HCT116 (cell line): Measurements from ENCODE around the gene ATP10B. TPM values are rescaled to one million over a fixed set of nuclear protein-coding genes. Genes with fewer than 3 reads are reported as not detected.

ENCODE experiments used
- ATAC-seq: fragments of 200-7000 bp; cut with Tn5 transposase; 2 replicates; pipeline ENCODE4 v1.9.1; 2020; ENCODE audit warnings: mild to moderate bottlenecking, moderate library complexity
- BruUV-seq: library from RNA; stranded (reverse); fragments of 400-500 nt; replicated peaks from 2 replicates; lab custom pipeline; 2021; lab: Mats Ljungman, UMichigan
- CTCF ChIA-PET: fragments of 300-600 bp; sonication (Branson Sonifier 250); formaldehyde crosslinking; loops from one replicate; lab custom pipeline; 2021; ENCODE audit warnings: antibody characterized with exemption; lab: Charles Lee
- POLR2A ChIA-PET: fragments of 300-600, 350-600 bp; sonication (Branson Sonifier 250); formaldehyde crosslinking; loops from one replicate; lab custom pipeline; 2021; ENCODE audit warnings: antibody characterized with exemption; lab: Charles Lee
- RAD21 ChIA-PET, 2 experiments: fragments of 300-600 bp; sonication (Branson Sonifier 250); formaldehyde crosslinking; loops; one replicate each; lab custom pipeline; 2023; ENCODE audit warnings: low total read pairs in 2 of 2; ENCODE audit not compliant: uncharacterized antibody in 2 of 2, unreplicated experiment in 2 of 2, low non-redundant PET in 1 of 2; lab: Charles Lee
- DNase-seq: peaks from one replicate; pipeline ENCODE4 v3.0.0-alpha.2; 2010; ENCODE audit warnings: low read depth, low spot score
- H2AFZ ChIP-seq: fragments of 200-600 bp; shearing (Covaris generic), sonication (generic); 2 replicates; pipeline ENCODE4 v1.6.1; 2017; ENCODE audit warnings: low read depth, mixed run types, mixed read lengths, antibody characterized with exemption, low read length; ENCODE audit not compliant: poor library complexity, severe bottlenecking
- H3K27ac ChIP-seq: 2 replicates; pipeline ENCODE4 v1.5.1; 2012; ENCODE audit warnings: low read depth, low read length
- H3K27me3 ChIP-seq: fragments of 200-600 bp; sonication (generic); 2 replicates; pipeline ENCODE4 v1.6.1; 2016; ENCODE audit warnings: mixed run types, low read length, mixed read lengths; ENCODE audit not compliant: insufficient read depth
- H3K36me3 ChIP-seq, 2 experiments: fragments of 200-500 bp in 1 of 2; fragments of 200-600 bp in 1 of 2; sonication (Bioruptor generic) in 1 of 2; sonication (generic) in 1 of 2; 2 replicates each; pipeline versions ENCODE4 v1.5.1 to v1.6.1; 2014 to 2016; ENCODE audit warnings: low read length in 2 of 2, inconsistent platforms in 1 of 2, mixed read lengths in 1 of 2, mixed run types in 1 of 2; ENCODE audit not compliant: insufficient read depth in 2 of 2, control insufficient read depth in 1 of 2
- H3K4me1 ChIP-seq, 2 experiments: fragments of 200-600 bp in 1 of 2; sonication (generic) in 1 of 2; 2 replicates each; pipeline versions ENCODE4 v1.5.1 to v1.6.1; 2012 to 2017; ENCODE audit warnings: low read length in 2 of 2, inconsistent platforms in 1 of 2, mild to moderate bottlenecking in 1 of 2, mixed read lengths in 1 of 2, mixed run types in 1 of 2, moderate library complexity in 1 of 2; ENCODE audit not compliant: insufficient read depth in 2 of 2, control insufficient read depth in 1 of 2
- H3K4me2 ChIP-seq: fragments of 200-600 bp; sonication (generic); 2 replicates; pipeline ENCODE4 v1.6.1; 2017; ENCODE audit warnings: mixed run types, low read length, mixed read lengths
- H3K4me3 ChIP-seq, 2 experiments: fragments of 200-600 bp in 1 of 2; sonication (generic) in 1 of 2; replicated peaks in 1 of 2; 2 replicates each; pipeline ENCODE4 v1.5.1; 2011 to 2016; ENCODE audit warnings: low read length in 2 of 2, control low read depth in 1 of 2, low read depth in 1 of 2, mild to moderate bottlenecking in 1 of 2, mixed read lengths in 1 of 2, mixed run types in 1 of 2
- H3K79me2 ChIP-seq: fragments of 200-600 bp; sonication (generic); 2 replicates; pipeline ENCODE4 v1.6.1; 2017; ENCODE audit warnings: mild to moderate bottlenecking, mixed run types, low read length, moderate library complexity, mixed read lengths; ENCODE audit not compliant: insufficient read depth
- H3K9ac ChIP-seq: fragments of 200-600 bp; sonication (generic); 2 replicates; pipeline ENCODE4 v1.6.1; 2016; ENCODE audit warnings: low read length, mixed read lengths
- H3K9me2 ChIP-seq: fragments of 200-600 bp; sonication (generic), shearing (Covaris generic); 2 replicates; pipeline ENCODE4 v1.6.1; 2017; ENCODE audit warnings: mixed run types, mild to moderate bottlenecking, moderate library complexity; ENCODE audit not compliant: insufficient read depth
- H3K9me3 ChIP-seq, 2 experiments: fragments of 200-500 bp in 1 of 2; fragments of 200-600 bp in 1 of 2; sonication (Bioruptor generic) in 1 of 2; sonication (generic) in 1 of 2; 2 replicates each; pipeline ENCODE4 v1.6.1; 2014 to 2017; ENCODE audit warnings: low read length in 2 of 2, mixed read lengths in 2 of 2, inconsistent platforms in 1 of 2, low read depth in 1 of 2, mild to moderate bottlenecking in 1 of 2, mixed run types in 1 of 2, moderate library complexity in 1 of 2; ENCODE audit not compliant: control insufficient read depth in 1 of 2, insufficient read depth in 1 of 2
- H4K20me1 ChIP-seq: fragments of 200-600 bp; sonication (generic), shearing (Covaris generic); 2 replicates; pipeline ENCODE4 v1.6.1; 2017; ENCODE audit warnings: mixed run types, mild to moderate bottlenecking, moderate library complexity; ENCODE audit not compliant: insufficient read depth
- ATF3 ChIP-seq: IDR thresholded peaks from 2 replicates; pipeline ENCODE4 v1.6.1; 2012
- CBX3 ChIP-seq: IDR thresholded peaks from 2 replicates; pipeline ENCODE4 v1.6.1; 2012; ENCODE audit warnings: low read depth
- CEBPB ChIP-seq: IDR thresholded peaks from 2 replicates; pipeline ENCODE4 v1.6.1; 2012; ENCODE audit warnings: low read depth
- EGR1 ChIP-seq: IDR thresholded peaks from 2 replicates; pipeline ENCODE4 v1.6.1; 2012; ENCODE audit warnings: low read depth
- EZH2 ChIP-seq: fragments of 200-600 bp; sonication (generic); IDR thresholded peaks from 2 replicates; pipeline ENCODE4 v1.6.1; 2017; ENCODE audit warnings: antibody characterized with exemption, mixed run types
- EZH2phosphoT487 ChIP-seq: fragments of 200-600 bp; IDR thresholded peaks from 2 replicates; pipeline ENCODE4 v1.6.1; 2018; ENCODE audit warnings: antibody characterized with exemption, borderline replicate concordance
- FOSL1 ChIP-seq: IDR thresholded peaks from 2 replicates; pipeline ENCODE4 v1.6.1; 2012; ENCODE audit warnings: low read depth
- JUND ChIP-seq: IDR thresholded peaks from 2 replicates; pipeline ENCODE4 v1.6.1; 2012
- POLR2AphosphoS5 ChIP-seq: IDR thresholded peaks from 2 replicates; pipeline ENCODE4 v1.6.1; 2011; ENCODE audit warnings: mild to moderate bottlenecking, low read depth, low read length, moderate library complexity
- SIN3A ChIP-seq: IDR thresholded peaks from 2 replicates; pipeline ENCODE4 v1.6.1; 2012; ENCODE audit warnings: low read depth
- SP1 ChIP-seq: IDR thresholded peaks from 2 replicates; pipeline ENCODE4 v1.6.1; 2012; ENCODE audit warnings: low read depth
- YY1 ChIP-seq: IDR thresholded peaks from 2 replicates; pipeline ENCODE4 v1.6.1; 2011; ENCODE audit warnings: low read length, low read depth, moderate library complexity, mild to moderate bottlenecking; ENCODE audit not compliant: insufficient replicate concordance; ENCODE audit errors: extremely low read depth
- ZBTB33 ChIP-seq: IDR thresholded peaks from 2 replicates; pipeline ENCODE4 v1.6.1; 2011; ENCODE audit warnings: mild to moderate bottlenecking, low read length, moderate library complexity; ENCODE audit not compliant: insufficient replicate concordance; ENCODE audit errors: extremely low read depth
- ZFX ChIP-seq: fragments of 450-650 bp; IDR thresholded peaks from 2 replicates; pipeline ENCODE4 v1.6.1; 2017
- intact Hi-C: fragments of 100-400 bp; cut with micrococcal nuclease; formaldehyde crosslinking; loops from 2 replicates; pipeline ENCODE4 v1.10.0; 2022
- total RNA-seq: library from RNA; stranded (reverse); gene quantifications from one replicate; pipeline ENCODE4 v1.2.1, GENCODE V29; 2021; ENCODE audit not compliant: unreplicated experiment
- TF ChIP-seq, protein P1 (sequence below): IDR thresholded peaks from 2 replicates; pipeline ENCODE4 v1.6.1; 2012

The ATP10B gene
- total RNA-seq, 1 experiment from 2014 or later = 0.07 TPM

GRCh38 chr5:160614136-160614535 lies 237.9 kb downstream of the ATP10B start:
- H3K27ac ChIP-seq = no peak overlapping the region
- TF ChIP-seq CBX3 = no peak
- no peak for TF ChIP-seq FOSL1
- TF ChIP-seq SP1 = no peak
- no peak for TF ChIP-seq ATF3
- no peak for TF ChIP-seq ZFX
- no peak for TF ChIP-seq POLR2AphosphoS5
- no peak for TF ChIP-seq YY1
- TF ChIP-seq CEBPB = no peak
- no peak for TF ChIP-seq EZH2phosphoT487
- no peak for TF ChIP-seq EGR1
- TF ChIP-seq SIN3A = no peak
- TF ChIP-seq JUND = no peak
- TF ChIP-seq, protein P1, sequence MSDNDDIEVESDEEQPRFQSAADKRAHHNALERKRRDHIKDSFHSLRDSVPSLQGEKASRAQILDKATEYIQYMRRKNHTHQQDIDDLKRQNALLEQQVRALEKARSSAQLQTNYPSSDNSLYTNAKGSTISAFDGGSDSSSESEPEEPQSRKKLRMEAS = no peak
- no peak for TF ChIP-seq ZBTB33
- TF ChIP-seq EZH2 = no peak
- no peaks in the 10 kb centered on the region for H3K9me2 ChIP-seq
- no peaks in the 10 kb centered on the region for H3K79me2 ChIP-seq
- H3K27me3 ChIP-seq = peaks cover 8% of the 10 kb centered on the region; the same call in 1 of the 2 replicates
- ChIA-PET RAD21 (no interaction called here), CTCF (no interaction called here), POLR2A (no interaction called here)
- no peak for DNase-seq
- no TSS peak for BruUV-seq
- intact Hi-C loops = no loop called here
- no peaks in the 10 kb centered on the region for H3K4me1 ChIP-seq
- no peak overlapping the region for H3K4me3 ChIP-seq
- no peak overlapping the region for H2AFZ ChIP-seq
- no peaks in the 10 kb centered on the region for H3K9me3 ChIP-seq
- H3K9ac ChIP-seq = no peak overlapping the region
- H3K36me3 ChIP-seq = no peaks in the 10 kb centered on the region
- ATAC-seq = no peak
- H4K20me1 ChIP-seq = no peaks in the 10 kb centered on the region
- H3K4me2 ChIP-seq = no peak overlapping the region
